Dermis microvascular lymphatic vessel endothelial cell (primary cell): ENCODE results near the gene PPP2R3B. TPM values are rescaled to one million over a fixed set of nuclear protein-coding genes. Genes with fewer than 3 reads are reported as not detected.
"Not testable (repeated sequence)": the region's sequence is repeated elsewhere in the genome, so short reads cannot be mapped to it uniquely, and the experiment has no call there.

ENCODE experiments used
- DNase-seq, 2 donors: peaks; one replicate each; pipeline versions ENCODE4 v3.0.0 to v3.0.0-alpha.2; 2010; ENCODE audit warnings: low read depth in 2 of 2
- total RNA-seq: library from RNA; depleted of rRNA; stranded (reverse); fragments of >200 nt; gene quantifications from 2 replicates; pipeline ENCODE4 v1.2.1, GENCODE V29; 2014

The PPP2R3B gene
- total RNA-seq, 1 donor from 2014 or later: 13.4 TPM

GRCh38 chrX:338836-339400 is 47.8 kb downstream of the PPP2R3B start:
- DNase-seq: no peak

GRCh38 chrX:338281-338835 is 48.3 kb downstream of the PPP2R3B start:
- DNase-seq: no peak

DNA sequence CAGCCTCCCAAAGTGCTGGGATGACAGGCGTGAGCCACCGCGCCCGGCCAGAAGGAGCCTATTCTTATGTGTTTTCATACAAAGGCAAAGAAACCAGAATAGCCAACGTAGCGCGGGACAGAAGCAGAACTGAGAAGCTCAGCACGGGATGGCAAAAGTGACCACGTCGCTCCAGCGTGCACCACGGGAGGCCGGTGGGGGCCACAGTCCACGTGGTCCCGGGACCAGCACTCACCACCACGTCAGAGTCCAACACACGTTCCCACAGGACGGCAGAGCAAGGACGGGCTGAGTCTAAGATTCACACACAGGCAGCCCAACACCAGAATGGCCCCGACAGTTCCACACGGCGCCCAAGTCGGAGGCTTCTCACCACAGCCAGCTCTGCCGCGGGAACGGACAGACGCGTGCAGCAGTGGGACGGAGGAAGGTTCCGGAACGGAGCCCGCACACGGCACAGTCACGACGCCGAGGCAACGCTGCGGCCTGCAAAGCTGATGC is 49.3 kb downstream of the PPP2R3B start:
- DNase-seq: no peak

- DNase-seq: no peak
Measured at GRCh38 chrX:336227-336626, 50.5 kb downstream of the PPP2R3B start.

DNA sequence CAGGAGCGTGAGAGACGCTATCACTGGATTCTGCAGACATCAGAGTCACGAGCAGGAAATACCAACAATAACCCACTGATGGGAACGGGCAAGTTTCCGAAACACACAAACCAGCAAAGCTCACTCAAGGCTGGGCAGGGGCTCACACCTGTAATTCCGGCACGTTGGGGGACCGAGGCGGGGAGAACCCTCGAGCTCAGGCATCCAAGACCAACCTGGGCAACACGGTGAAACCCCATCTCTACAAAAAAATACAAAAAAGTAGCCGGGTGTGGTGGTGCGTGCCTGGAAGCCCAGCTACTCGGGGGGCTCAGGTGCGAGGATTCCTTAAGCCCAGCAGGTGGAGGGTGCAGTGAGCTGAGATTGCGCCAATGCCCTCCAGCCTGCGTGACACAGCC is 51.0 kb downstream of the PPP2R3B start:
- no peak for DNase-seq

GRCh38 chrX:334971-335757 is 51.5 kb downstream of the PPP2R3B start:
- no peak for DNase-seq

DNA sequence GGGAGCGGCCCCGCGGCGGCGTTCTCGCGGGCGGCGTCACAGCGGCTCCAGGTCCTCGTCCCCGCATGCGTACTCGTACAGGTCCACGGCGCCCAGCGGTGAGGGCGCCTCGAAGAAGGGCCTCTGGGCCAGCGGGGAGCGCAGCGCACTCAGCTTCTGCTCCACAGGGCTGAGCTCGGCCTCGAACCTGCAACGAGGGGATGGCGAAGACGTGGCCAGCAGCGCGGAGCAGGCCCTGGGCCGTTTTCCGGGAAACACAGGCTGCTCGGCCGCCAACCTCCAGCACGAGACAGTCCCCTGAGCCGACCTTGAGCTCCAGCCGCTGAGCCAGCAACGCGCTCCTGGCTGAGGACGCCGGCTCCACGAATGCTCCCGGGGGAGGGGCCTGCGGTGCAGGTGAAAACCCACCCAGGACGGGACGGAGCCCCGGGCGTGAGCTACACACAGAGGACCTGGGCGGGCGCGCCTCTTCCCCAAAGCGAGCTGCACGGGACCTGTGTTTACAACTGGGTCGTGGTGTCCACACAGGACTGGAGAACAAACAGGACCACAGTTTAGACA is 52.3 kb downstream of the PPP2R3B start:
- no peak for DNase-seq

GRCh38 chrX:333611-334311 is 52.9 kb downstream of the PPP2R3B start:
- no peak for DNase-seq

- DNase-seq: no peak
Measured at GRCh38 chrX:332916-333610, 53.6 kb downstream of the PPP2R3B start.

- no peak for DNase-seq
Measured at GRCh38 chrX:332496-332860, 54.2 kb downstream of the PPP2R3B start.

- no peak for DNase-seq
Measured at GRCh38 chrX:331825-332495, 54.7 kb downstream of the PPP2R3B start.

- peak in 1 of 2 donors; percentile 32 for DNase-seq
Measured at GRCh38 chrX:331151-331824, 55.4 kb downstream of the PPP2R3B start.

GRCh38 chrX:330726-331150 is 56.0 kb downstream of the PPP2R3B start:
- DNase-seq: no peak

DNA sequence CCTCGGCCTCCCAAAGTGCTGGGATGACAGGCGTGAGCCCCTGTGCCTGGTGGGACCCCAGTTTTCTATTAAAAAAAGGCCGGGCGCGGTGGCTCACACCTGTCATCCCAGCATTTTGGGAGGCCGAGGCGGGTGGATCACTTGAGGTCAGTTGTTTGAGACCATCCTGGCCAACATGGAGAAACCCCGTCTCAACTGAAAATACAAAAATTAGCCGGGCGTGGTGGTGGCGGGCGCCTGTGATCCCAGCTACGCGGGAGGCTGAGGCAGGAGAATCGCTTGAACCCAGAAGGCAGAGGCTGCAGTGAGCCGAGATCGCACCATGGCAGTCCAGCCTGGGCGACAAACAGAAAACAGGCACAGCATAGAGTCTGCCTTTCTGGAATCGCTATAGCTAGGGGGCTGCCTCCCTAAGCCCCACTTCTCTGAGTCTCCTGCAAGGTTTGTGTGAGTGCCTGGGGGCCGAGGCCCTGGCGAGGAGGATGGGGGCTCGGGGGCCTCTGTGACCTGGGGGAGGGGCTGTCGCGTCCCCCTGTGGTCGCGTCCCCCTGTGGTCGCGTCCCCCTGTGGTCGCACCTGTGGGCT is 56.5 kb downstream of the PPP2R3B start:
- not testable (repeated sequence) for DNase-seq

GRCh38 chrX:329291-329910 is 57.3 kb downstream of the PPP2R3B start:
- no peak for DNase-seq

DNA sequence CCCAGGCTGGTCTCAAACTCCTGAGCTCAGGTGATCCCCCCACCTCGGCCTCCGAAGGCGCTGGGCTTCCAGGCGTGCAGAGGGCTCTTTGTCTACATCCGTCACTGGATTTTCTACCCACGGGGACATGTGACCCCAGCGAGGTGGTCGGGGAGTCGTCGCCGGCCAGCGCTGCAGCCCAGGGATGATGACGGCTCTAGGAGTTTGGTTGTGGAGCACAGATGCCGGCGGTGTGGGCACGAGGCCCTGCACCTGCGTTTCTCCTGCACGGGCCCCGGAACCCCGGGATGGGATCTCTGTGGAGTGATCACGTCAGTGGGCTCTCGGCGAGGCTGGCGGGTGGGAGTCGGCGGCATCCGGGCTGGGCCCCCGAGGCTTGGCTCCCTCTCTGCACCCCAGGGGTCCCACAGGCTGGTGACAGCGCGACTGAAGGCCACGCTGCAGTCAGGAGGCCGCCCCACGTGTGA is 59.0 kb downstream of the PPP2R3B start:
- no peak for DNase-seq

DNA sequence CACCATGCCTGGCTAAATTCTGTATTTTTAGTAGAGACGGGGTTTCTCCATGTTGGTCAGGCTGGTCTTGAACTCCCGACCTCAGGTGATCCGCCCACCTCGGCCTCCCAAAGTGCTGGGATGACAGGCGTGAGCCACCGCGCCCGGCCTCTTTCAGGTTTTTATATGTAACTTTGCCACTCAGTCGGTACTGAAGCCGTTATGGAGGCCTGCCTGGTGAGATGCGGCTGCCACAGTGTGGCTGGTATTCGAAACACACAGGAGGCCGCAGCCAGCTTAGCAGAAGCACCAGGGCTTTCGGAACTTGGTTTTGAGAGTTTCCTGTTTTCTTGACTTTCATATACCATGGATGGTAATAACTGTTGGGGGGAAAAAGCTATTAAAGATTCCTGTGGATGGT is 62.0 kb downstream of the PPP2R3B start:
- DNase-seq: not testable (repeated sequence)

DNA sequence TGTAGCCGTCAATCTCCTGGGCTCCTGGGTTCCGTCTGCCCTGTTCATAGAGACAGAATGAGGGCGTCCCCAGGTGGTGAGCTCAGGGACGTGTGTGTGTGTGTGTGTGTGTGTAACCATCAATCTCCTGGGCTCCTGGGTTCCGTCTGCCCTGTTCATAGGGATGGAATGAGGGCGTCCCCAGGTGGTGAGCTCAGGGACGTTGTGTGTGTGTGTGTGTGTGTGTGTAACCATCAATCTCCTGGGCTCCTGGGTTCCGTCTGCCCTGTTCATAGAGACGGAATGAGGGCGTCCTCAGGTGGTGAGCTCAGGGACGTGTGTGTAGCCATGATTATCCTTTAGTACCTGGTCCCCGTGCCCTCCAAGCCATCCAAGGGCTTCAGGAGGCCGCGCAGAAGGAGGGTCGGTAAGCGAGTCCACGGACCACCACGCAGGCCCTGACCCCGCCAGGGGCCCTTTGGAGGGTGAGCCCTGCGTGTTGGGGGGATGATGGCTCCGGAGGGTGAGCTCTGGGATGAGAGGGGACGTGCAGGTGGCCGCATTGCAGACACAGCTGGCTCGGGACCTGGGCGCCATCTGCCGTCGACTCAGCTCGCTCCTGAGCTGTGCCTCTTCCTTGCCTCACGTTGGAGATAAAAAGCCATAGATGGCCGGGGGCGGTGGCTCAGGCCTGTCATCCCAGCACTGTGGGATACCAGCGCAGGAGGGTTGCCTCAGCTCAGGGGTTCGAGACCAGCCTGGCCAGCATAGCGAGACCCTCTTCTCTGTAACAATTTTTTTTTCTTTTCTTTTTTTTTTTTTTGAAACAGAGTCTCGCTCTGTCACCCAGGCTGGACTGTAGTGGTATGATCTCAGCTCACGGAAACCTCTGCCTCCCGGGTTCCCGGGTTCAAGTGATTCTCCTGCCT is 62.7 kb downstream of the PPP2R3B start:
- peak; percentile 51 to 58 for DNase-seq
